ENCODE data around the gene LECT2. TPM values are rescaled to one million over a fixed set of nuclear protein-coding genes. Genes with fewer than 3 reads are reported as not detected.

LECT2 gene
- total and polyA plus RNA-seq, 10 of the 15 experiments (the other 5 are each of a cell fraction or from before 2014, with no cell fraction given): not detected

GRCh38 chr5:135941711-135942110 is 13.1 kb downstream of the LECT2 start:
- Histone ChIP-seq H3K4me1 (ENCODE audit: control insufficient read depth, insufficient read depth, low read length) (no peaks in the 10 kb centered on the region), H3K36me3 (ENCODE audit: control insufficient read depth in 2 of 2, insufficient read depth in 2 of 2, low read length in 1 of 2) (no peaks in the 10 kb centered on the region), H3K9me3 (replicated peaks; ENCODE audit: control insufficient read depth, insufficient read depth, low read length) (no peaks in the 10 kb centered on the region), H3K79me2 (ENCODE audit: control insufficient read depth, insufficient read depth, low read length) (no peaks in the 10 kb centered on the region), H4K20me1 (ENCODE audit: control insufficient read depth, insufficient read depth) (no peaks in the 10 kb centered on the region), H3K4me2 (ENCODE audit: control insufficient read depth, insufficient read depth) (no peak overlapping the region), H3K4me3 (no peak overlapping the region), H3K27me3 (replicated peaks in 1 of 2; ENCODE audit: control insufficient read depth in 2 of 2, insufficient read depth in 2 of 2, low read length in 1 of 2) (peaks cover 0 to 2% of the 10 kb centered on the region in 2 experiments; a peak in 2 of 4 replicates), H2AFZ (ENCODE audit: control insufficient read depth, low read depth, low read length) (no peak overlapping the region), H3K27ac (ENCODE audit: control insufficient read depth, insufficient read depth) (no peak overlapping the region), H3K9ac (ENCODE audit: control insufficient read depth, insufficient read depth, low read length) (no peak overlapping the region)
- ChIA-PET SMC1A (ENCODE audit: uncharacterized antibody, unreplicated experiment) (interaction anchor here (1.1 to 3.5 kb wide), 3 partner anchors 9 to 273 kb away, joined by 3 to 16 read pairs (median 3); no protein-coding TSS in a partner anchor), RAD21 (ENCODE audit: unreplicated experiment) (interaction anchor here (0.8 to 0.9 kb wide), 2 partner anchors 140 to 232 kb away, joined by 3 read pairs; no protein-coding TSS in a partner anchor), CTCF (interaction anchor here (1.1 to 3.9 kb wide), 6 partner anchors 9 to 272 kb away, joined by 3 to 19 read pairs (median 3); no protein-coding TSS in a partner anchor), POLR2A (no interaction called here)
- intact Hi-C loops (cut with micrococcal nuclease; ENCODE audit: unreplicated experiment) (no loop called here), in situ Hi-C loops (cut with MboI) (loop anchor here (5.0 kb wide), 1 partner anchor 271 kb away; no protein-coding TSS in a partner anchor)
- TF ChIP-seq ASH2L (IDR thresholded peaks at IDR 0.05; ENCODE audit: borderline replicate concordance, low read depth) (no peak), HSF1 (IDR thresholded peaks at IDR 0.05; ENCODE audit: low read depth, low read length) (no peak), WRNIP1 (IDR thresholded peaks at IDR 0.05; ENCODE audit: borderline replicate concordance, low read depth, low read length) (no peak), CHD2 (IDR thresholded peaks at IDR 0.05; ENCODE audit: borderline replicate concordance, low read depth, low read length) (no peak), NKRF (conservative IDR thresholded peaks at IDR 0.05) (no peak), GABPA (IDR thresholded peaks at IDR 0.05; ENCODE audit: low read depth) (no peak), TCF12 (IDR thresholded peaks at IDR 0.05; ENCODE audit: low read depth, low read length) (no peak)
- BruUV-seq (replicated peaks): no TSS peak
- DNase-seq (ENCODE audit: low read depth, low spot score): no peak
- ATAC-seq: no peak
- 2% methylated on average over 2 of the region's 2 CpGs for WGBS (ENCODE audit: insufficient coverage, insufficient replicate concordance, low lambda C conversion rate, missing lambda C conversion rate)
- no peak for FAIRE-seq
